GM06990 (cell line): ENCODE data around the gene ARRDC1.
A peak's percentile ranks its signal among the peaks of the same experiment; 100 is the strongest.

Experiments used
- DNase-seq: peaks from one replicate; pipeline ENCODE4 v3.0.0-alpha.2; 2011; ENCODE audit not compliant: insufficient read length; ENCODE audit errors: extremely low read depth
- H3K27me3 ChIP-seq: replicated peaks from 2 replicates; pipeline ENCODE4 v1.6.0; 2011; ENCODE audit warnings: low read length; ENCODE audit not compliant: control insufficient read depth, insufficient read depth
- H3K36me3 ChIP-seq: 2 replicates; pipeline ENCODE4 v1.5.1; 2011; ENCODE audit warnings: low read length; ENCODE audit not compliant: control insufficient read depth, insufficient read depth
- H3K4me3 ChIP-seq: replicated peaks from 2 replicates; pipeline ENCODE4 v1.5.1; 2011; ENCODE audit warnings: low read depth, mild to moderate bottlenecking, control low read depth, low read length
- TF ChIP-seq, protein P1 (sequence below): IDR thresholded peaks from 2 replicates; pipeline ENCODE4 v1.5.1; 2011; ENCODE audit warnings: low read length, control low read depth, mild to moderate bottlenecking, inconsistent platforms; ENCODE audit not compliant: insufficient read depth, poor library complexity, severe bottlenecking

The ARRDC1 gene

DNA sequence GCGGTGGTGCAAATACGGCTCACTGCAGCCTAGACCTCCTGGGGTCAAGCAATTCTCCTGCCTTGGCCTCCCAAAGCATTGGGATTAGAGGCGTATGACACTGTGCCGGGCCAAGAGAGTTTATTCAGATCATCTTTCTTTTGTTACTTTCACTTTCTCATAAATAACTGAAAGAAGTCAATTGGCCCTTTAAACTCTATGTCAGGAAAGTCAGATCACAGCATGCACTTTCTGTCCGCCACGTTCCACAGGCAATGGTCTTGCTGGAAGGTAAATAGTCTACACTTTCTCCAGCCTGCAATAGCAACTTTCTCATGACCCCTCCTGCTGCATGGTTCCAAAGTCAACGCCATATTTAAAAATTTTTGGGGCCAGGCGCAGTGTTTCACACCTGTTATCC is 6.5 kb upstream of the ARRDC1 start:
- TF ChIP-seq, protein P1, sequence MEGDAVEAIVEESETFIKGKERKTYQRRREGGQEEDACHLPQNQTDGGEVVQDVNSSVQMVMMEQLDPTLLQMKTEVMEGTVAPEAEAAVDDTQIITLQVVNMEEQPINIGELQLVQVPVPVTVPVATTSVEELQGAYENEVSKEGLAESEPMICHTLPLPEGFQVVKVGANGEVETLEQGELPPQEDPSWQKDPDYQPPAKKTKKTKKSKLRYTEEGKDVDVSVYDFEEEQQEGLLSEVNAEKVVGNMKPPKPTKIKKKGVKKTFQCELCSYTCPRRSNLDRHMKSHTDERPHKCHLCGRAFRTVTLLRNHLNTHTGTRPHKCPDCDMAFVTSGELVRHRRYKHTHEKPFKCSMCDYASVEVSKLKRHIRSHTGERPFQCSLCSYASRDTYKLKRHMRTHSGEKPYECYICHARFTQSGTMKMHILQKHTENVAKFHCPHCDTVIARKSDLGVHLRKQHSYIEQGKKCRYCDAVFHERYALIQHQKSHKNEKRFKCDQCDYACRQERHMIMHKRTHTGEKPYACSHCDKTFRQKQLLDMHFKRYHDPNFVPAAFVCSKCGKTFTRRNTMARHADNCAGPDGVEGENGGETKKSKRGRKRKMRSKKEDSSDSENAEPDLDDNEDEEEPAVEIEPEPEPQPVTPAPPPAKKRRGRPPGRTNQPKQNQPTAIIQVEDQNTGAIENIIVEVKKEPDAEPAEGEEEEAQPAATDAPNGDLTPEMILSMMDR: no peak
- no peaks in the 10 kb centered on the region for H3K27me3 ChIP-seq
- no peaks in the 10 kb centered on the region for H3K36me3 ChIP-seq
- no peak overlapping the region for H3K4me3 ChIP-seq
- DNase-seq: no peak

DNA sequence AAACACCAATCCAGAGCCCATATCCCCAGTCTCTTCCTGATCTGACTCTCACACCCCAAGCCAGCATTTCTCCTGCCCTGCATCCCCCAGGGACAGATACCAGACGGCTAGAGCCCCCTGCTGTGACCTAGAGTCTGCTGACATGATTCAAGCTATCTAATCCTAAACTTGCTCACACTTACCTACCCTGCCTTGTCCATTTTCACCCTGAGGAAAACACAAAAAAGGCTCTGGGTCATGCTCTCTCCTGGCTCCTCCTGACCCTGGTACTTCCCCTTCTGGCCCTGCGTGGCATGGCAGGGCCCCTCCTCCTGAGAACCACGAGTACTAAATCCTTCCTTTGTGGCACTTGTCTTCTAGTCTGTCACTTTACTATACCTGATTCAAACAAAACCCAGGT is 2.8 kb upstream of the ARRDC1 start:
- H3K27me3 ChIP-seq: no peaks in the 10 kb centered on the region
- no peak overlapping the region for H3K4me3 ChIP-seq
- TF ChIP-seq, protein P1: no peak
- DNase-seq: no peak
- H3K36me3 ChIP-seq: no peaks in the 10 kb centered on the region

GRCh38 chr9:137603879-137604278 is 1.6 kb upstream of the ARRDC1 start:
- TF ChIP-seq, protein P1: no peak
- H3K27me3 ChIP-seq: no peaks in the 10 kb centered on the region
- no peak overlapping the region for H3K4me3 ChIP-seq
- H3K36me3 ChIP-seq: no peaks in the 10 kb centered on the region
- DNase-seq: no peak

- Histone ChIP-seq H3K4me3 (peak overlapping the region; percentile 62), H3K36me3 (no peaks in the 10 kb centered on the region), H3K27me3 (no peaks in the 10 kb centered on the region)
- DNase-seq: no peak
- TF ChIP-seq, protein P1: no peak
These were observed 970 bp upstream of the ARRDC1 start for GRCh38 chr9:137604345-137605086.

DNA sequence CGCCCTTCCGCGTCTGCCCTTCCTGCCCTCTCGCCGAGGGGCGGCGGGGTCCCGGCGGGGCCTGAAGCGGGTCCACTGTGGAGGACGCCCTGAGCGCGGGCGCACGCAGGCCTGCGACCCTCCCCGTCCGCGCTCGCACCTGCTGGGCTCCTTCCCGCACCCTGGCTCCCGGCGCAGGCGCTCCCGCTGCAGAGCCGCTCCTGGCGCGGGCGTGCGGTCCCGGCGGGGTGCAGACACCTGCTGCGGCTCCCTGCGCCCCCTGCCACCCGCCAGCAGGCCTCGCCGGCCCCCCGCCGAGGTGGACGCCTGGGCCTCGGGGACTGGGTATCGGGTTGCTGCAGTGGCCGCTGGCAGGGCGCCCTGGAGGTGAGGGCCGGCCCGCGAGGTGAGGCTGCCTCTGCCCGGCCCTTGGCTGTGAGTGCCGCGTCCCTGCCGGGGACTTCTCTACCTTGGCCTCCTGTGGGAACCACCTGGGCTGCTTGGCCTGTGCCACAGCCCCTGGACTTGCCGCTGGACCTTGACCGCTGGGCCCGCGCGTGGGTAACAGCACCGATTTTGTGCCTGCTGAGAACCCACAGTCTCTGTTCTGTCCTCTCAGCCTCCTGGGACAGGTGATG is 627 bp downstream of the ARRDC1 start:
- Histone ChIP-seq H3K36me3 (no peaks in the 10 kb centered on the region), H3K4me3 (peak overlapping the region; percentile 74), H3K27me3 (no peaks in the 10 kb centered on the region)
- TF ChIP-seq, protein P1: no peak
- no peak for DNase-seq
